EH (cell line): Measurements from ENCODE around the gene ANXA6.
"Not testable (repeated sequence)": the region's sequence is repeated elsewhere in the genome, so short reads cannot be mapped to it uniquely, and the experiment has no call there.

ENCODE experiments used
- DNase-seq: peaks from one replicate; pipeline ENCODE4 v3.0.0-alpha.2; 2015; ENCODE audit warnings: low read depth

Gene ANXA6

DNA sequence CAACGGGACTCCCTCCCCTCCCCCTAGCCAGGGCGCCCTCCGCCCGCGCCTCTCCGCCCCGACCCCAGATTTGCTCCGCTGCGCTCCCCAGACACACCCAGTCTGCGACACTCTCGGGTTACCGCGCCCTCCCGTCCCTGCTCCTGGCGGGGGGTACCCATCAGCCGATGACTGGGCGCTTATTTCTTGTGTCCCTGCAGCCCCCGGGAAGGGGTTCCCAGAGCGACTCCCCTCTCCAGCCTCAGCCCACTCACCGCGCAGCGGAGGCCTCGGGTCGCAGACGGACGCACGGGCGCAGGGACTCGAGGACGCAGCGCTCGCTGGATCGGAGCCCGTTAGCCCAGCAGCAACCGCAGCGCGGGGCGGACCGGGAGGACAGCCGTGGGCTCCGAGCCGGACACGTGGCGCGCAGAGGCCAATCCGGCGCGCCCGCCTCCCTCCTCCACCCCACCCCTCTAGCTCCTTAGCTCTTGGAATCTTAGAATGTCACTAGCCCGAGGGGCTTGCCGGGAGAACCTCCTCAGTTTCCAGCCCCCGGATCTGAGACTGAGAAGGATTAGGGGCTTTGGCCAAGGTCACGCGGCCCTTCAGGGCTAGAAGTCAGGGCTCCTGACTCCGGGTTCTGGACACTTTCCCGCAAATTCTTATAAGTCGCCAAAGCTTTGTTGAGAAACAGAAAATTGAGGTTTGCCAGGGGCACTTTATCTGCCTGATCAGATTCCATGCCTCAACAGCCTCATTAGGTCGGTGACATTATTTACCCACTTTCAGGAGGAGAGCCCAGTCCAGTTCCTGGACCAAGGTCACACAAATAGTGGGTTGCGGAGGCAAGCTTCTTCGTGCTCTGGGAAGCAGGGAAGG is at the start of gene ANXA6:
TSS of gene ANXA6 (minus strand) at position 354 of the 861 bp plus-strand sequence. CDS start 9,878 bp downstream, outside the sequence.
- peak; percentile 89 for DNase-seq

- DNase-seq = no peak
These were observed 47.8 kb upstream of the ANXA6 start for GRCh38 chr5:151205411-151205810.

DNA sequence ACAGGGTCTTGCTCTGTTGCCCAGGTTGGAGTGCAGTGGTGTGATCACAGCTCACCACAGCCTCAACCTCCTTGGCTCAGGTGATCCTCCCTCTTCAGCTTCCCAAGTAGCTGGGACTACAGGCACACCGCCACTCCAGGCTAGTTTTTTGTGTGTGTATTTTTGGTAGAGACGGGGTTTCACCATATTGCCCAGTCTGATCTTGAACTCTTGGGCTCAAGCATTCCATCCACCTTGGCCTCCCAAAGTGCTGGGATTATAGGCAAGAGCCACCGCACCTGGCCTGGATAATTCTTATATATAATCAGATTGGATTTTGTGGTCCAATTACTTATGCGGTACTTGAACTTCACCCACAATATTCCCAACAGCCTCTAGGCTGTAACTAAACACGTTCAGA is 46.5 kb upstream of the ANXA6 start:
- DNase-seq = no peak

GRCh38 chr5:151202381-151203139 is 45.0 kb upstream of the ANXA6 start:
- DNase-seq = peak; percentile 79

GRCh38 chr5:151200913-151201595 is 43.5 kb upstream of the ANXA6 start:
- no peak for DNase-seq

DNA sequence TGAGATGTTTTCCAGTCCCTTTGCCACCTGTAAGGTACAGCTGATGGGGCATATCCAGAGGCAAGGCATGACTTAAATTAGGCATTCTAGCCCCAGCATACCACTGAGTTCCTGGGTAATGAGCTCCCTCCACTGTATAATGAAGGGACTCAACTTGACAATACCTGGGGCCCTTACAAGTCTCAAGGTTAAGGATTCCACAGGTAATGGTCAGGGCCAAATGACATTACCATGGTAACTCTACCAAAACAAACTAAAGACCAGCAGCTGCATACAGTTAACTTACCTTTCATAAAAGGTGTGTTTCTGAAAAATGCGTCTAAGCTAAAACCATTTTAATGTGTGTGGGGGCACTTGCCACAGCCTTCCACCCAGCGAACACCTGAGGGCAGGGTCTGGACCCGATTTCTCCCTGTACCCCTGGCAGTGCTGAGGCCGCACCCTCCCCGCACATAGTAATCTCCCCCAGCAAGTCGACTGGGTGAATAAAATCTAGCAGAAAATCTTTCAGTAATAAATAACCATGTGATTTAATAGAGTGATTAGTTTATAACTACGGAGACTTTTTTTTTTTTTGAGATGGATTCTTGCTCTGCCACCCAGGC is 42.1 kb upstream of the ANXA6 start:
- no peak for DNase-seq

- DNase-seq = no peak
These were observed 41.3 kb upstream of the ANXA6 start for GRCh38 chr5:151198861-151199260.

GRCh38 chr5:151197291-151197600 is 39.7 kb upstream of the ANXA6 start:
- not testable (repeated sequence) for DNase-seq

DNA sequence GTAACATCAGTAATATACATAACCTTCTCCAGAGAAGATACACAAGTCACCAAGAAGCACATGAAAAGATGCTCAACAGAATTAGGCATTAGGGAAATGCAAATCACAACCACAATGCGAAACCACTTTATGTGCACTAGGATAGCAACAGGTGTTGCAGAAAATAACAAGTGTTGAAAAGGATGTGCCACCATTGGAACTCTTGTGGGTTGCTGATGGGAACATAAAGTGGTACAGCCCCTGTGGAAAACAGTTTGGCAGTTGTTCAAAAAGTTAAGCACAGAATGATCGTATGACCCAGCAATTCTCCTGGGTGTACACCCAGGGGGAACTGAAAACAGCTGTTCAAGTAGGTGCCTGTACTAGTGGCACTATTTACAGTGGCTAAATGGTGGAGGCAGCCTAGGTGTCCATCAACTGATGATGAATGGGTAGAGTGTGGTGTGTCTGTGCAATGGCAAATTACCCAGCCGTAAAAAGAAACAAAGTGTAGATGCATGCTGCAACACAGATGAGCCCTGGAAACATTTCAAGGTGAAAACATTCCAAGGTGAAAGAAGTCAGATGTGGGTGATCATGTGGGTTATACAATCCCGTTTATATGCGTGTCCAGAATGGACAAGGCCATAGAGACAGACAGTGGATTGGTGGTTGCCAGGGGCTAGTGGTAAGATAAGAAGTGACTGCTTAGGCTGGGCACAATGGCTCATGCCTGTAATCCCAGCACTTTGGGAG is 39.1 kb upstream of the ANXA6 start:
- no peak for DNase-seq

GRCh38 chr5:151195622-151196021 is 38.0 kb upstream of the ANXA6 start:
- no peak for DNase-seq

DNA sequence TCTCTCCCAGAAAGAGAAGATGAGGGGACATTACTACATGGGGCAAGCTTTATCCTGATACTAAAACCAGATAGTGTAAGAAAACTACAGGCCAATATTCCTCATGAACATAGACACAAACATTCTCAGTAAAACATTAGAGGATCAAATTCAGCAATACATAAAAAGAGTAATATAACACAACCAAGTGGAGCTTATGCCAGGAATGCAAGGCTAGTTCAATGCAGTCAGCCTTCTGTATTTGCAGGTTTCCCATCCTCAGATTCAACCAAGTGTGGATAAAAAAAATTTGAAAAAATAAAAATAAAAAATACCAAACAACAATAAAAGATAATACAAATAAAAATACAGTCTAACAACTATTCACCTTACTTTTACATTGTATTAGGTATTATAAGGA is 35.0 kb upstream of the ANXA6 start:
- no peak for DNase-seq

GRCh38 chr5:151191661-151192060 is 34.1 kb upstream of the ANXA6 start:
- no peak for DNase-seq

DNA sequence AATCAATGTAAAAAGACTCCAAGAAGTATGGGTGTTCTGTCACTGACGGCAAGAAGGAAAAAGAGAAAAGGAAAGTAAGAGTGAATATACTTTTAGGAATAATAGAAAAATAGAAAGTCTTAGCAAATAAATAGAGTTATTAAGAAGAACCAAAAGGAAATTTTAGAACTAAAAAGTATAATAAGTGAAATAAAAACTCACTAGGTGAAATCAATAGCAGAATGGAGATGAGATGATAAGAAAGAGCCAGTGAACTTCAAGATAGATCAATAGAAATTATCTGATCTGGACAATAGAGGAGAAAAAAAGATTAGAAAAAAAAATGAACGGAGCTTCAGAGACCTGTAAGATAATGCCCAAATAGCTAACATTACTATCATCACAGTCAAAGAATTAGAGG is 31.6 kb upstream of the ANXA6 start:
- DNase-seq = no peak

DNA sequence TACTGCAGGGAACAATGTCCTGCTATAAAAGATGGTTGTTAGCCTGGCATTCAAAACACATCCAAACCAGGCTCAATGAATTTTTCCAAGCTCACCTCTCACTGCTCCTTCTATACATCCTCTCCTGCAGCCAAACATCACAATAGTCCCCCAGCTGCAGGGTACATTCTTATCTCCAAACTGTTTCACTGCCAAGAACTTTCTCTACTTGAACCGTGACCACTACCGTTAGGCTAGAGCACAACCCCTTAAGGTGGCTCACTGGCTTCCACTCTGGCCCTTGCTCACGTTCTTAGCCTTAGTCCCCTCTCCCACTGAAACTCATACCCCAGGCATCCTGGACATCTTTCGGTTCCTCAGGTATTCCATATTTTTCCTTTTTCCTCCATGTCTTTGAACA is 29.0 kb upstream of the ANXA6 start:
- DNase-seq = no peak

DNA sequence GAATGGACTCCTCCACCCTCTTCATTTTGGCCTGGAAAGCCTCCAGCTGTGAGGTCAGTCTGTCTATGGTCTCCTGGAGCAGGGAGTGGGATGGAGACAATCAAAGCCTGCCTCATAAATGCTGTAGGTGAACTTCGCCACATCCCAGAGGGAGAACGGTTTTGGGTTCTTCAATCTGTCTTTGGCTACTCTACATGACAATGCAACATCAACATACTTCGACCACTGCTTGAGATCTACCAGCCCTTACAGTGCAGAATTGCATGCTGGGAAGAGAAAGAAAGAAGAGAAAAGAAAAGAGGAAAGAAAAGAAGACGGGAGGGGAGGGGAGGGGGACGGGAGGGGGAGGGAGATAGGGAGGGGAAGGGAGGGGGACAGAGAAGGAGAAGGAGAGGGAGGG is 28.5 kb upstream of the ANXA6 start:
- no peak for DNase-seq

DNA sequence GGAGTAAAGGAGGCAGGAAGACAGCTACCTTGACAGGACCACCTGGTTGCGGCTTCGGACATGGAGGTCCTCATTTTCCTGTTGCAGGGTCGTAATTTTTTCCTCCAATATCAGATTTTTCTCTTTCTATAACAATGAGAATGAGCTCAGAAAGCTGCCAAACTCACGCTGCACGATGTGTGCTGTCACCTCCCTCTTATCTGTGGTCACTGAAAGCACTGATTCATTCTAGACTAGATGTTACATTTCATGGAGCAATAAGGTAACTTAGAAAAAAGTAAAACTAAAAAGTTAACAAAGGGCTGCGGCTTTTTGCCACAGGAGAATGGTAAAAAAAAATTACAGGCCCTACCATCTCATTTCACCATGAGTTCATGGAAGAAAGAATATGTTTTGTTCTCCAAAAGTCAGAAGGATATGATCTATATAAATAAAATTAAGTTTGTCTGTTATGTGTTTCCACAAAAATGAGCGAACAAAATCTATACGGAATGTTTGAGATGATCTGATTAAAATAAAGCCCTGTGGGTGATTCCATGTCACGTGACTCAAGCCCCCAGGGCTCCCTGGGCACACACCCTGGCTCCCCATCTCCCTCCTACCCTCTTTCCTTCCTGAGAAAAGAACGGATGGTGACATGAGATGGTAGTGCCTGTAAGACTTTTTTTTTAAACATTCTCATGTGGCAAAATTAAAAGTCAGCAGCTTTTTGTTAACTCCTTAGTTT is 26.9 kb upstream of the ANXA6 start:
- no peak for DNase-seq

GRCh38 chr5:151183456-151184245 is 26.1 kb upstream of the ANXA6 start:
- peak; percentile 46 for DNase-seq

- DNase-seq = no peak
These were observed 25.4 kb upstream of the ANXA6 start for GRCh38 chr5:151182976-151183375.

DNA sequence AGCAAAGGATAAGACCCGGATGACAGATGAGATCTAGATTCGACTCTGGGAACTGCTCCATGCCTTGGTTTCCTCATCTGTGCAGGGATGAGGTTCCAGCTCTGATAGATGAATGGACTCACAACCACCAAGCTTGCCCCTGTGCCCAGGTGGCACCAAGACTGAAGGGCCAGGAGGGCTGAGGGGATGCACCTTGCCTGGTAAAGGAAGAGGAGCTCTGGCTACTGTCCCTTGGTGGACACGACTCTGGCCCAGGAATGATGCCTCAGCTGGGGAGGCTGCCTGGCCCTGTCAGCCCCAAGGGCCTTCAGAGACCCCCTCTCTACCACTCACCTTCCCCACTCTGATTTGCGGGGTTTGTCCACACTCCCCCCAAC is 24.9 kb upstream of the ANXA6 start:
- DNase-seq = no peak

DNA sequence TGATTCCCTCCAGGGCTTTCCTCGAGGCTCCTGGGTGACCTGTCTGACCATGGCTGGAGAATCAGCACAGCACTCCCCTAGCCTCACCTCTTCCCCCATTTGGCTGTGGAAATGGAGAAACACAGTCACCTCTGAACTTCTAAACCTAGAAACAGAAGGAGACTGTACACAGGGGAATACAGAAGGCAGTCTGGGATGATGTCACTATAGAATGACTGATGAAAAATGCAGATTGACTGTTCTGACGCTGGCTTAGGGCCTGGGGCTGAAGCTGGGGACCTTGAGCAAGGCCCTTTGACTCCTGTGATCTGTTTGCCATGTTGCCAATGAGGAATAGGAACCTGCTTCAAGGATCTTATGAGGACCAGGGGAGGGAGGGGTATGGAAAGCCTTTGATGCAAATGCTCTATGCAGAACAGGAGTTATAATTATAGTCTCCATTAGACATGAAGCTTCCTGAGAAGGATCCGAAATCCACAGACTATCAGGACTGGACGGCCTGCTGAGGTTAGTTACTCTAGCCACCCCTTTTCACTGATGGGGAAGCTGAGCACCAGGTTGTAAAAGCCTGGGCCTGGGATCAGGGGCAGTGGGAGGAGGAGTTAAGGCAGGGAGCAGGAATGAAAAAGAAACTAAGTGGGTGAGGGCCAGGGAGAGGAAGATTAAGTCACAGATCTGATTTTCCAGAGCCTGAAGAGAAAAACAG is 24.4 kb upstream of the ANXA6 start:
- DNase-seq = no peak
